ENCODE results near the gene B3GALT5.

B3GALT5 gene

GRCh38 chr21:39610703-39611102, 2.0 kb upstream of the B3GALT5 start:
- no peak for FAIRE-seq

DNA sequence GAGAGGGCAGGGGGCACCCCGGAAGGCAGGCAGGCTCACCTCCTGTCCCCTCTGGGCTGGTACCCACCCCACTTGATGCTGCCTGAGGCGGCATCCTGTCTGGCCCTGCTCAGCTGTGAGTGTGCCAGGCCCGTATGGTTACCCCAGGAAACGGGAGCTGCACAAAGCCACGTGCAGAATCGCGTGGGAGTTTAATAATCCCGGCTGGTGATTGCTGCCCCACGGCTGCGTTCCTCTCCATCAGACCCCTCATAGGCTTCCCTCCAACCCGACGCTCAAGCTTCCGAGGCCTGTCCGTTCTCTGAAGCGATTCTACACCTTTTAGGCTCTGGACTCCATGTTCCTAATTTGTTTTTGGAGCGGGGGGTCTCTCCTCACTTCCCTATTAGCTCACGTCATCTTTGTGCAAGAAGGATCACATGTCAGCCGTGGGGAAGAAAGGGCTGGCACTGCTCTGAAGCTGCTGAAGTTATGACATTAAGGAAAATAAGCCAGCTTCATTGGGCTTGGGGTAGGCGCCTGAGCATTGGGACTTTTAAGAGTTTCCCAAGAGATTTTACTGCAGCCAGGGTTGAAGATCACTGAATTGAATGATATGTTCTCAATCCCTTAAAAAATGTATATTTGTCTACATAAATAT, 1.1 kb upstream of the B3GALT5 start:
- FAIRE-seq: no peak

DNA sequence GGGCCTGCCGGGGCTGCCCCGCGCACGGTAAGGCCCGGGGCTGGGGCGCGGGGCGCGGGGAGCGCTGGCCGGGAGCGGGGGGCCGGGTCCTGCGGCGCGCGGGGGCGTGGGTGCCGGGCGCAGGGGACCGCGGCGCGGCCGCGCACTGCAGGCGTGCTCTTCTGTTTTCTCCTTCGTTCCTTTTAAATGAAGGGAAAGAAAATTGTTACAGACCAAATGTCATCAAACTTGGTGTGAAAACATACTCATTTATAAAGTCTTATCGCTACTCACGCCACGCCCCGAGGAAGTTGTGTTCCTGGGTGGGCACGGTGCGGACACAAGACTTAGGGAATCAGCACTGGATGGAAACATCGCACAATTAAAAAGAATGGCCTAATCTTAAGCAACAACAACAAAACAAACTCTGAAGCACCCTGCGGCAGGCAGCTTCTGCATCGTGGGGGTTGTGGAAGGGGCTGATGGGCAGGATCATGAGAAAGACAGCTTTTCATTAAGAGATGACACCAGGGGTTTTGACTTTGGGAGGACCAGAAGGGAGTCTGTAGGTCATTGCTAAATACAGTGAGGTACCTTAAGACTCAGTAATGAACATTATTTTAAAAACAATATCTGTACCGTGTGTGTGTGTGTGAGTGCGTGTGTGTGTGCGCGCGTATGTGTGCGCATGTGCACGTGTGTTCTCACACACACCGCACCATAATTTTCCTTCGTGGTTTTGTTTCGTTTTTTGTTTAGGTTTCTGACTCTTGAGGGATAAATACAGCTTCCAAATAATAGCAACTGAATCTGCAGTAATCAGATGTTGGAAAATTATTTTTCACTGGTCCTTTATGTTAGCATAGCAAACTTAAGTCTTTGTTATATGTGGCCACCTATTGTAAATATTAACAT, 548 bp downstream of the B3GALT5 start:
- no peak for FAIRE-seq

DNA sequence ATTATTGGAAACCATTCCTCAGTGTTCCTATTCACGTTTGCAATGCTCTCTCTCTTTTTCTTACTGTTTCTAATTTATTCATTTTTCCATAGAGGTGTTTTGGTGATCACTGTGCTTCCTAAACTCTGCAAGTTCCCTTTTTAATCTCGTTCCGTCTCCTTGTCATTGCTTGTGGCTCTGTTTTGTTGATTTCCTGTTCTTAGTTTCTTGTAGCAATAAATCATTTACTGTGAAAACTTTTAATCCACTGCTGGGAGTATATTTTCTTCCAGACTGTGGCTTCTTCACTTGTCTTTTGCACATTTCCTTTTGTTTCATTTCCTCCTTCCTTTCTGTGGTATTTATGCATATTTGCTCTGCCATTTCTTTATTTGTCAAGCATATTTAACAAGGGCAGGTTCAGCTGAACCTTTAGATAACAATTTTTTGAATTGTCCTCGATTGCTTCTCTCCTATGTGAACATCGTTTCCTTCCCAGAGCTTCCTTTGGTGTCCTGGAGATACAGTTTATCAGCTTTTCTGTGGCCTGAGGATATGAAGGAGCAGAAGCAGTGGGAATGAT, 3.6 kb downstream of the B3GALT5 start:
- FAIRE-seq: no peak

DNA sequence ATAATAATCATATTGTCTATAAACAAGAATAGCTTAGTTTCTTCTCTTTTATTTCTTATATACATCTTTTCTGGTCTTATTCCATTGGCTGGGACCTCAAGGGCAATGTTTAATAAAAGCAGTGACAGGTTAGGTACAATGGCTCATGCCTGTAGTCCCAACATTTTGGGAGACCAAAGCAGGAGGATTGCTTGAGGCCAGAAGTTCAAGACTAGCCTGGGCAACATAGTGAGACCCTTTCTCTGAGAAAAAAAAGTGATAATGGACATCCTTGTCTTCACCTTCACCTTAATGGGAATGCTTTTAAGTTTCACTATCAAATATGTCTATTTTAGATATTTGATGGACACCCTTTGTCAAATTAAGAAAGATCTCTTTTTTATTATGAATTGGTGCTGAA, 8.1 kb downstream of the B3GALT5 start:
- FAIRE-seq: no peak

DNA sequence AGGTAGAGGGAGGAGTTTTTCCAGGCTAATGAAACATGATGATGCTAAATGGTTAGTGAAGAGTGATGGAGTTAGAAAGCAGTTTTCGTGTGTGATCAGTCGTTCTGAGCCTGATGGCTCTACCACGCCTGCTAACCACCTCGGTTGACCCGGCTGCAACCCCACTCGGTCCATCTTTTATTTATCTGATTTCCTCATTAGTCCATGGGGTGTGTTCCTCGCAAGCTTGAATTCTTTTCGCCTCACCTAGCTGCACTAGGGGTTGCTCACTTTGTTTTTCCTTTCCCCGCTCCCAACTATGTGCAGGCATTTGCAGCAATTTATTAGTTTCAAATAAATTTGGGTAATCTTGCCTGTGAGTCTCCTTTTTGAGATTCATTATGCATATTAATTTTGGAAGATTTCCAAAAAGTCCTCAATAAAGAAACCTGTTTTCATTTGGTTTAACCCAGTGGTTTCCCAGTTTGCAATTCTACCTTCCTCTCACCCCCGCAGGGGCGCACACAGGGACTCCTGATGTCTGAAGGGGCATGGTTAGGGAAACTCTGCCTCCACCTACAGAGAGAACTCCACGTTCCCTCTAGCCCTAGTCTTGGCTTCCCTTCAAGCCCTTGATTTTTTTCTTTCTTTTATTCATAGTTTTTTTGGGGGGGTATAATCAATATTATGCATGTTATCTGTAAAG, 12.6 kb downstream of the B3GALT5 start:
- no peak for FAIRE-seq

GRCh38 chr21:39628385-39628784, 15.6 kb downstream of the B3GALT5 start:
- FAIRE-seq: no peak

- FAIRE-seq: no peak
These were observed 17.5 kb downstream of the B3GALT5 start for GRCh38 chr21:39630191-39630591.

DNA sequence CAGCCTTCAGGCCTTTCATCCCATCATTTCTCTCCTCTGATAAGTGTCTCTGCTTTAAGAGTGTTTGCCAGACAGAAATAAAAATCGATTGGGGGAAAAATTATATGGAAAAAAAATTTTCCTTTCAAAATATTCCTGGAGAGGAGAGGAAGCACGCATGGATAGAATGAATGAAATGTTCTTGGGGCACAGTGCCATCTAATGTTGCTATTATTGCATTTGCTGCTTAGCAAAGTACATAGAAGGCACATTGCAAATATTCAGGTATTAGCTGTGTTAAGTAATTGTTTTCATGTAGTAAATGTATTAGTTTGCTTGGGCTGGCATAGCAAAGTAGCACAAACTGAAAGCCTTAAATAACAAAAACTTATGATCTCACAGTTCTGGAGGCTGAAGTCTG, 18.1 kb downstream of the B3GALT5 start:
- FAIRE-seq: no peak

DNA sequence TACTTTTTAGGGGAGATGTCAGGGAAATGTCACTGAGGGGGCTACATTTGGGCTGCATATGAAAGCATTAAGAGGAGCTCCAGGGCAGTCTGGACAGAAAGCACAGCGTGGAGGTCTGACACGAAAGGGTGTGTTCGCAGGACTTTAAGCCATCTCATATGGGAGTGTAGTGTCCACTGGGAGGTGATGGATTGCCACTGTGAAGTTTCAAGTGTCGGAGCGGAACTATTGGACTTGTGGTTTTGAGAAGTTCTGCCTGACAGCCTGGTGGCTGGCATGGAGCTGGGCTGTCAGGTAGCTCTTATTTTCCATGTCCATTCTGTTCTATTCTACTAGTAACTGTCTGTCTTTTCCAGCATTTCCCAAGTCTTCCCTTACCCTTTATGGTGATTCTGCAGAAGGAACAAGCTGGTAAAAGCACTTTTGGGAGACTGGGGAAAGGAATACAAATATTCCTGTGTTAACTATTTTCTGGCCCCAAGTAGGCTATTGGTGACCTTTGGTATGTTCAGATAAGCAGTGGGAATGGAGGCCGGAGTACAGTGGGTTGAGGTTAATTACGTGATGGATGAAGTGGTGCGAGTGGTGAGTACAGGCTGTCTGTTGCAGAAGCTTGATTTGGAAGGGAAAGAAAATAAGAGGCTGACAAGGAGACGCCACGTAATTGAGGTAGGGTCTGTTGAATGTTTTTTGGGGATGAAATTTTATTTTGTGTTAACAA, 19.3 kb downstream of the B3GALT5 start:
- no peak for FAIRE-seq

GRCh38 chr21:39632796-39633442, 20.2 kb downstream of the B3GALT5 start:
- no peak for FAIRE-seq

DNA sequence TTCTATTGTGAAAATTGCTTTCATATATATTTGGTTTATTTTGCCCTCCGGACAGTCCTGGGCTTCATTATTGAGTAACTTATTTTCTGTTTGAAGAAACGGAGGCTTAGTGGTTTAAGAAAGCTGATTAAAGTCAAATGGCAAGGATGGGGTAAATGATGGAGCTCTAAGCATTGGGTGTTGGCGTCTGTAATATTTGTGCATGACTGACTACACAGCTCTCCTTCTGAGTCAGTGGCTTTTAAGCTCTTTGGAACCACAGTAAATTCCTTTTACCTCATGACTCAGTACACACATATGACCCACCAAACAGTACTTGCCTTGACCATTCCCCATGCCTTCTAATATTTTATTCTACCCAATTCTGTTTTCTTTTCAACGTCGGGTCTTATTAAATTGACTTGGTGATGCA, 21.0 kb downstream of the B3GALT5 start:
- no peak for FAIRE-seq

GRCh38 chr21:39634507-39634906, 21.8 kb downstream of the B3GALT5 start:
- no peak for FAIRE-seq

DNA sequence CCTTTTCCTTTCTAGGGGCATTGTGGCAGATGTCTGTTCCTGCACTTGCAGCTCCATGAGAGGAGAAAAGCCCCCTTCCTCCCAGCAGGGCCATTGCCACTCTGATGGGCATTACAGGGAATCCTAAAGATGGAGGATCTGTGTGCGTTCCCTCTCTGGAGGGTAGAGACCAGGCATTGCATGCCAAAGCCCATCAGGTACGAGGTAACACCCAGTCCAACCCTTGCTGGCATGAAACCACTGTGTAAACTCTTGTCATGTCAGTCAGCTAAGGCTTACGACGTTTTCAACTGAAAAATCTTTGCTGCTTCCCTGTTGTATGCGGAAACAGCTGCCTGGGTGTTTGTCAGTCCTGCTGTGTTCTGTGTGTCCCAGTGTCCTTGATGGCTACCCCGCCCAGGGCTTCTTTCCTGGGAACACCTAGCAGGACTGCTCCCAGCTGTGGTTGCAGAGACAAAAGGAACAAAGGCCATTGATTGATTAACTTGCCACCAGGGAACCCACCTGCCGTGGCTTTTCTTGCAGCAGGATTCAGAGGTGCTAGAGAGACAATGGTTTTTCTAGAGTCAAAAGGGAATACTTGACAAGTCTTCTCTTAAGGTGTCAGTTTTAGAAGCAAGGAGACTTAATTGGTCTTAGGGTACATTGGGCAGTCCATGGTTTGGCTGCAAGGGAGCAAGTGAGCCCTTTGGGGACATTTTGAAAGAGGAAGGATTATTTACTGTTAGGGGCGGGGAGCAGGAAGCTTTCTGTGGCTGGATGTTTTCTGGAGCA, 24.6 kb downstream of the B3GALT5 start:
- no peak for FAIRE-seq

- no peak for FAIRE-seq
These were observed 25.2 kb downstream of the B3GALT5 start for GRCh38 chr21:39637971-39638240.

DNA sequence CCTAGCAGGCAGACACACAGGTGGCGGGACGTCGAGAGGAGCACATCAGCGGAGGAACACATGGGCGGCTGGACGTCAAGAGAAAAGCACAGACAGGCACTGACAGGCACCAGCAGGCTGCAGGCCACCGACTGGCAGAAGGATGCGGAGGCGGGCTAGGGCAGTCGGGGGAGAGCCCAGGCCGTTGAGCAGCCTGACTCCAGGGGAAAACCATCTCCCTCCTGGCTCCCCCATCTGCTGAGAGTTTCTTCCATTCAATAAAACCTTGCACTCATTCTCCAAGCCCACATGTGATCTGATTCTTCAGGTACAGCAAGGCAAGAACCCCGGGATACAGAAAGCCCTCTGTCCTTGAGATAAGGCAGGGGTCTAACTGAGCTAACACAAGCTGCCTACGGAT, 25.5 kb downstream of the B3GALT5 start:
- no peak for FAIRE-seq

DNA sequence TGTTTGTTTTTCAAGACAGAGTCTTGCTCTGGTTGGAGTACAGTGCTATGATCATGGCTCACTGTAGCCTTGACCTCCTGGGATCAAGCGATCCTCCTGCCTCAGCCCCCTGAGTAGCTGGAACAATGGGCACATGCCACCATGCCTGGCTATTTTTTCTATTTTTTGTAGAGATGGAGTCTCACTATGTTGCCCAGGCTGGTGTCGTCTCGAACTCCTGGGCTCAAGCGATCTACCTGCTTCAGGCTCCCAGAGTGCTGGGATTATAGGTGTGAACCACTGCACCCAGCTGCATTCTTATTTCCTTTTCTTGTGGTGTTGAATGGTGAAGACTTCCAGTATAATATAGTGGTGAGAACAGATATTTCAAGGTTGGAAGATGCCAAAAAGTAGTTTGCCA, 28.0 kb downstream of the B3GALT5 start:
- FAIRE-seq: no peak

DNA sequence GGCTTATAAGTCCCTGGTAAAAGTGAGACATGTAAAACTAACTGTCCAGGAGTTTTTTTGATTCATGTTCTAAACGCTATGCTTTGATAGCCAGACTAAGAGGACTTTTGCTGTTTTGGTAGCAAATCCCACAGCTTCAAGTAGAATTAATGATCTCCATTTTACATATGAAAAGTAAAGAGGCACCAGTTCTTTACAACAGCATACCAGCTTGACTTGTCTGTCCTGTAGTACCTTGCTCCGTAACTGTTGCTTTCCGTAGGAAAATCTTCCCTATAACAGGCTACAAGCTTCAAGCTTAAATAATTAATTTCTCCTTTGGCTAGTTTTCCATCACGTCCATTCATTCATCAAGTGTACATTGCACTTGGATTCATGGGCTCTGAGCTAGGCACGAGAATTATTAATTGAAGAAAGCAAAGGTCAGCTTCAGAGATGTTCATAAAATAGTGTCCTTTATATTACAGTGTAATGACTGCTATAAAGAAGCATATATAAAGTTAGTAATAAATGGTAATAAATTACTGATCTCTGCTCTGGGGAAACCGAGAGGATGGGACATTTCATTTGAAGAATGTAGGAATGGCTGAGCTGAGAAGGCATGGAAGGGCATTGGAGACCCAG, 29.2 kb downstream of the B3GALT5 start:
- FAIRE-seq: no peak

DNA sequence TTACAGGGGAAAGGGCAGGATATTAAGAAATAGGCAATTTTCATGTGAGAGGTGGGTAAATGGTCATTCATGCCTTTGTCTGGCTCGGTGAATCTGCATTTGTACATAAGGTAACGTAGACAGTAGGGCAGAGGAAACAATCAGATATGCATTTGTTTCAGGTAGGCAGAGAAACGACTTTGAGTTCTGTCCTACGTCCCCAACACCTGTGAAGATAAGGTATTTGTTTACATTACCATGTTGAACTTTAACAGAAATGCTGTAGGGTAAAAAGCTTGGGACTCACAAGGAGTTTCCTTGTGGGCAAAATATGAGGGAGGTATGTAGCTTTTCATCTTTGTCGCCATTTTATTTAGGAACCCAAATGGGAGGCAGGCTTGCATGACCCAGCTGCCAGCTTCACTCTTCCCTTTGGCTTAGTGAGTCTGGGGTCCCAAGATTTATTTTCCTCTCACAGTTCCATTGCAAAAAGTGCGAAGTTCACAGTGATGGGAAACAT, 31.4 kb downstream of the B3GALT5 start:
- FAIRE-seq: no peak

DNA sequence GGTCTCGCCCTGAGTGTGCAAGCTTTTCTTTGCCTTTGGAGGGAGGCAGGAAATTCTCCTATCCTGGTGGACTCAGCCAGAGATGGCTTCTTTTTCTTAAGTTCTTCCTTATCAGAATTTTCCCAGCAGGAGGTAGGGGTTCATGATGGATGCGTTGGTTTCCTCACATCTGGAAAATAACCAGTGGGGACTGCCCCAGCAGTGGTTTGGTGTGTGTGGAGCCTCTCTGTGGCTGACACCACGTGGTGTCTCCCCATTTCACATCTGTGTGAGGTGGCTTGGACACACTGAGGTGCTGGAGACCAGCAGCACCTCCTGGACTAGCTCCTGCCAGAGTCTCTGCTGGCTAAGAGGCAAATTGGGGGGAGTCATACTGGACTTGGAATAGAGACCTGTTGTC, 32.6 kb downstream of the B3GALT5 start:
- no peak for FAIRE-seq

- no peak for FAIRE-seq
These were observed 34.7 kb downstream of the B3GALT5 start for GRCh38 chr21:39647476-39647875.
